IMR-90 (cell line): ENCODE data around the gene ANKEF1.

Source experiments
- BHLHE40 ChIP-seq: fragments of 150-350 bp; IDR thresholded peaks from 2 replicates; pipeline ENCODE4 v1.6.1; 2016; ENCODE audit warnings: mild to moderate bottlenecking, low read depth, low read length
- CEBPB ChIP-seq: IDR thresholded peaks from 2 replicates; pipeline ENCODE4 v1.6.1; 2012; ENCODE audit warnings: low read depth, low read length, improper control_type of control experiment
- MAFK ChIP-seq: IDR thresholded peaks from 2 replicates; pipeline ENCODE4 v1.6.1; 2012; ENCODE audit warnings: low read depth, low read length, improper control_type of control experiment
- NFE2L2 ChIP-seq: fragments of 150-350 bp; IDR thresholded peaks from 2 replicates; pipeline ENCODE4 v1.6.1; 2016; ENCODE audit warnings: low read depth, mild to moderate bottlenecking, low read length
- POLR2A ChIP-seq: IDR thresholded peaks from 2 replicates; pipeline ENCODE4 v1.6.1; 2012; ENCODE audit warnings: mild to moderate bottlenecking, low read depth, low read length
- RAD21 ChIP-seq: IDR thresholded peaks from 2 replicates; pipeline ENCODE4 v1.6.1; 2012; ENCODE audit warnings: low read length, improper control_type of control experiment
- RCOR1 ChIP-seq: IDR thresholded peaks from 2 replicates; pipeline ENCODE4 v1.6.1; 2012; ENCODE audit warnings: mild to moderate bottlenecking, low read length, improper control_type of control experiment; ENCODE audit not compliant: insufficient replicate concordance
- RFX5 ChIP-seq: IDR thresholded peaks from 2 replicates; pipeline ENCODE4 v1.8.0; 2012; ENCODE audit warnings: low read depth, mild to moderate bottlenecking, low read length, moderate library complexity
- SMC3 ChIP-seq: fragments of 150-350 bp; IDR thresholded peaks from 2 replicates; pipeline ENCODE4 v1.6.1; 2016; ENCODE audit warnings: low read depth, mild to moderate bottlenecking, antibody characterized with exemption, low read length, moderate library complexity
- TF ChIP-seq, protein P1 (sequence below): conservative IDR thresholded peaks from 2 replicates; pipeline ENCODE4 v1.5.1; 2012; ENCODE audit warnings: mild to moderate bottlenecking, low read depth, low read length, improper control_type of control experiment
- TF ChIP-seq, protein P2 (sequence below): fragments of 150-350 bp; IDR thresholded peaks from 2 replicates; pipeline ENCODE4 v1.6.1; 2017; ENCODE audit warnings: mild to moderate bottlenecking, antibody characterized with exemption, low read length, low read depth
- TF ChIP-seq, protein P3 (sequence below): fragments of 150-350 bp; IDR thresholded peaks from 2 replicates; pipeline ENCODE4 v1.6.1; 2016; ENCODE audit warnings: low read depth, mild to moderate bottlenecking, low read length, moderate library complexity, borderline replicate concordance

DNA sequence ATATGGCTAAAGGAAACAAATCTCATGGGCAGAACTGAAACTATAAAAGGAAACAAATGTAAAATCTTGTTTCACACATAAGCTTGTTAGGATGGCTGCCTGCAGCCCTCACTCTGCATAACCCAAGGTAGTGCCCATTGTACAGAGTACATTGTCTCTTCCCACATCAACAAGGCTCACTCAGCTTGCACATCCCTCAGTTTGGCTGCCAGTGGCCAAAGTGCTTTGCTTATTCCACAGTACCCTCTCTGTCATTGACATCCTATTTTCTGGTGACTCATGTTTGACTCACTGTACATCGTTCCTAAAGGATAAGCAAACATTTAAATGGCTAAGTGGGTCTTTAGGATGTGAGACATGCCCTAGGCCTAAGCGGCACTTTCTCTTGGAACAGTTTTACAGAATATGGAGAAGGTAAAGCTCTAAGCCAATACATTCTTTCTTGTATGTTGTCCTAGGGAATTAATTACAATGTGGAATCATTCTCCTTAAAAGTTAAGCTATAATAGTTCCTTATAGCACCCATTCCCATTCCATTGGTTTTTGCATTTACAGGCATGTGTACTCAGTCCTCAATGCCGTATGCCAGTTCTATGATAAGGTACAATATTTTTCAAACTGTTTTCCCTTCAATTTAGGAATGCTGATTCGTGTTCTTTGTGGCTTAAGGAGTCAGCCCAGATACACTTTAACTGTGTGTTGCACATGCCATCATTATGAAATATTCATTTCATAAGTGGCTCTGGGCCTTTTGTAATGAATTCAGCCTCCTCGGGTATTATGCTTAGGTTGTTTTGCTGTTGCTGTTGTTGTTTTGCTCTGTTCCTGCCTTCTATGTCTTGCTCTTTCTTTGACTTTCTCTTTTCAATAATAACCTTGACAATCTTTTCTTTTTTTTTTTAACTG lies 5.5 kb downstream of the ANKEF1 start:
- TF ChIP-seq, protein P1, sequence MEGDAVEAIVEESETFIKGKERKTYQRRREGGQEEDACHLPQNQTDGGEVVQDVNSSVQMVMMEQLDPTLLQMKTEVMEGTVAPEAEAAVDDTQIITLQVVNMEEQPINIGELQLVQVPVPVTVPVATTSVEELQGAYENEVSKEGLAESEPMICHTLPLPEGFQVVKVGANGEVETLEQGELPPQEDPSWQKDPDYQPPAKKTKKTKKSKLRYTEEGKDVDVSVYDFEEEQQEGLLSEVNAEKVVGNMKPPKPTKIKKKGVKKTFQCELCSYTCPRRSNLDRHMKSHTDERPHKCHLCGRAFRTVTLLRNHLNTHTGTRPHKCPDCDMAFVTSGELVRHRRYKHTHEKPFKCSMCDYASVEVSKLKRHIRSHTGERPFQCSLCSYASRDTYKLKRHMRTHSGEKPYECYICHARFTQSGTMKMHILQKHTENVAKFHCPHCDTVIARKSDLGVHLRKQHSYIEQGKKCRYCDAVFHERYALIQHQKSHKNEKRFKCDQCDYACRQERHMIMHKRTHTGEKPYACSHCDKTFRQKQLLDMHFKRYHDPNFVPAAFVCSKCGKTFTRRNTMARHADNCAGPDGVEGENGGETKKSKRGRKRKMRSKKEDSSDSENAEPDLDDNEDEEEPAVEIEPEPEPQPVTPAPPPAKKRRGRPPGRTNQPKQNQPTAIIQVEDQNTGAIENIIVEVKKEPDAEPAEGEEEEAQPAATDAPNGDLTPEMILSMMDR, result no peak
- no peak for TF ChIP-seq RFX5
- TF ChIP-seq BHLHE40, result no peak
- no peak for TF ChIP-seq RAD21
- TF ChIP-seq, protein P2, sequence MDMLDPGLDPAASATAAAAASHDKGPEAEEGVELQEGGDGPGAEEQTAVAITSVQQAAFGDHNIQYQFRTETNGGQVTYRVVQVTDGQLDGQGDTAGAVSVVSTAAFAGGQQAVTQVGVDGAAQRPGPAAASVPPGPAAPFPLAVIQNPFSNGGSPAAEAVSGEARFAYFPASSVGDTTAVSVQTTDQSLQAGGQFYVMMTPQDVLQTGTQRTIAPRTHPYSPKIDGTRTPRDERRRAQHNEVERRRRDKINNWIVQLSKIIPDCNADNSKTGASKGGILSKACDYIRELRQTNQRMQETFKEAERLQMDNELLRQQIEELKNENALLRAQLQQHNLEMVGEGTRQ, result no peak
- TF ChIP-seq, protein P3, sequence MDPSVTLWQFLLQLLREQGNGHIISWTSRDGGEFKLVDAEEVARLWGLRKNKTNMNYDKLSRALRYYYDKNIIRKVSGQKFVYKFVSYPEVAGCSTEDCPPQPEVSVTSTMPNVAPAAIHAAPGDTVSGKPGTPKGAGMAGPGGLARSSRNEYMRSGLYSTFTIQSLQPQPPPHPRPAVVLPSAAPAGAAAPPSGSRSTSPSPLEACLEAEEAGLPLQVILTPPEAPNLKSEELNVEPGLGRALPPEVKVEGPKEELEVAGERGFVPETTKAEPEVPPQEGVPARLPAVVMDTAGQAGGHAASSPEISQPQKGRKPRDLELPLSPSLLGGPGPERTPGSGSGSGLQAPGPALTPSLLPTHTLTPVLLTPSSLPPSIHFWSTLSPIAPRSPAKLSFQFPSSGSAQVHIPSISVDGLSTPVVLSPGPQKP, result no peak
- no peak for TF ChIP-seq SMC3
- no peak for TF ChIP-seq RCOR1
- TF ChIP-seq CEBPB, result no peak
- no peak for TF ChIP-seq POLR2A
- TF ChIP-seq NFE2L2, result no peak
- TF ChIP-seq MAFK, result no peak
